Spleen (tissue), 11 donors: ENCODE results near the gene ARL5A. TPM values are rescaled to one million over a fixed set of nuclear protein-coding genes. Genes with fewer than 3 reads are reported as not detected.

Experiments
- DNase-seq: peaks from one replicate; pipeline ENCODE4 v3.0.0-alpha.2; 2020
- H3K27ac ChIP-seq, 8 donors: fragments of 200-600 bp; sonication (generic) in 7 of 8; 1 replicate in 4 of 8; 2 replicates in 4 of 8; pipeline versions ENCODE4 v1.5.0 to v1.8.0; 2016 to 2021; ENCODE audit warnings: inconsistent platforms in 4 of 8, mild to moderate bottlenecking in 4 of 8, moderate library complexity in 1 of 8
- H3K27me3 ChIP-seq, 7 donors: fragments of 200-600 bp; sonication (generic) in 6 of 7; replicated peaks in 1 of 7; 1 replicate in 4 of 7; 2 replicates in 3 of 7; pipeline versions ENCODE4 v1.5.0 to v1.8.0; 2016 to 2021; ENCODE audit warnings: inconsistent platforms in 3 of 7, mild to moderate bottlenecking in 1 of 7
- H3K36me3 ChIP-seq, 6 donors: fragments of 200-600 bp; sonication (generic) in 5 of 6; 1 replicate in 4 of 6; 2 replicates in 2 of 6; pipeline versions ENCODE4 v1.5.0 to v1.8.0; 2016 to 2021; ENCODE audit warnings: inconsistent platforms in 2 of 6
- H3K4me1 ChIP-seq, 6 donors: fragments of 200-600 bp; sonication (generic) in 5 of 6; 1 replicate in 3 of 6; 2 replicates in 3 of 6; pipeline versions ENCODE4 v1.5.0 to v1.8.0; 2016 to 2021; ENCODE audit warnings: inconsistent platforms in 3 of 6
- H3K4me3 ChIP-seq, 8 donors: fragments of 200-600 bp; sonication (generic) in 7 of 8; 1 replicate in 4 of 8; 2 replicates in 4 of 8; pipeline versions ENCODE4 v1.5.0 to v1.8.0; 2016 to 2021; ENCODE audit warnings: inconsistent platforms in 4 of 8, mild to moderate bottlenecking in 4 of 8, moderate library complexity in 2 of 8
- H3K9me3 ChIP-seq, 8 donors: fragments of 200-600 bp; sonication (generic) in 7 of 8; 1 replicate in 4 of 8; 2 replicates in 4 of 8; pipeline versions ENCODE4 v1.5.0 to v1.8.0; 2016 to 2021; ENCODE audit warnings: inconsistent platforms in 4 of 8
- POLR2A ChIP-seq, 3 donors: fragments of 450-650 bp; IDR thresholded peaks; one replicate each; pipeline ENCODE4 v1.5.1; 2017; ENCODE audit warnings: antibody characterized with exemption in 3 of 3, mild to moderate bottlenecking in 1 of 3
- POLR2AphosphoS5 ChIP-seq, 3 donors: sonication (generic); formaldehyde crosslinking; IDR thresholded peaks; one replicate each; pipeline ENCODE4 v1.5.1; 2017; ENCODE audit warnings: antibody characterized with exemption in 3 of 3
- WGBS, 5 donors: extraction: QIAGEN DNeasy Blood & Tissue Kit in 3 of 5; methylation state at CpG; one replicate each; pipeline versions ENCODE4 v1.1.5 to v1.1.7; 2013 to 2018; 5-methylcytosine and 5-hydroxymethylcytosine counted together
- intact Hi-C: fragments of 100-400 bp; cut with DNase I; formaldehyde crosslinking; loops from one replicate; pipeline ENCODE4 v1.15.0; 2023; ENCODE audit warnings: low total_unique reads
- polyA plus RNA-seq, 3 donors: library from polyadenylated mRNA; stranded (reverse); fragments of 200-250 nt; gene quantifications; one replicate each; pipeline ENCODE4 v1.2.1, GENCODE V29; 2013
- total RNA-seq, 7 donors: library from RNA; depleted of rRNA in 3 of 7; stranded (reverse); fragments of >200 nt in 3 of 7; fragmentation: NEBNext Ultra II Directional in 4 of 7; extraction: Animal tissue kit (Norgen Biotek cat#: 25700) in 4 of 7; gene quantifications; one replicate each; pipeline versions ENCODE4 v1.1.0 to v1.2.1, GENCODE V29; 2016 to 2021
- TF ChIP-seq, protein P1 (sequence below), 11 experiments: fragments of 200-600 bp in 7 of 11; fragments of 450-650 bp in 4 of 11; sonication (generic) in 4 of 11; IDR thresholded peaks in 8 of 11; conservative IDR thresholded peaks in 3 of 11; 1 replicate in 7 of 11; 2 replicates in 4 of 11; pipeline versions ENCODE4 v1.4.0 to v1.8.0; 2016 to 2021; ENCODE audit warnings: antibody characterized with exemption in 11 of 11, inconsistent platforms in 4 of 11, mild to moderate bottlenecking in 1 of 11
- donor health status: healthy with polysubstance abuse.
- donor health status: DM: no; HTN: no; CAD: no; lungs with moderate emphysema.
- donor health status: DM: no; HTN: no; CAD: no.
- donor health status: Bipolar disorder and iron deficiency.
- donor health status: healthy.
- donor health status: DM: no; HTN: no; CAD: no.
- donor health status: DM: yes; HTN: yes; CAD: no.

The ARL5A gene
- total and polyA plus RNA-seq, 10 donors: 9.5 to 89.9 (median 46.4) TPM

DNA sequence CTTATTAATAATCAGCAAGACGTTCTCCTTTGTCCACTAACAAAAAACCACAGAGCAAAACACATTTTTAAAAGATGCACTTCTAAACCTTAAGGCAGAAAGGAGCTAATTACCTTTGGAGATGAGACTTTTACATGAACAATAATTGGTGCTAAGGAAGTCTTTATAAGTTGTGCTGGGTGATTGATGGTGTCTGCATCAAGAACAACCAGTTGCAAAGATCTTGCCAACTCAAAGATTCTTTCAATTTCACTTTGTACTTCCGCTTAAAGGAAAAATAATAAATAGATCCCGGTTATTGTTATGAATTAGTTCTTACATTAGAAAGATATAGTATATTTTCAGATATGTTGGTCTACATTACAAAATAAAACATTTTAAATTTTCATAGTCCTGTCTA, 26.9 kb upstream of the ARL5A start:
- DNase-seq: no peak
- H3K27ac ChIP-seq: no peak overlapping the region
- no peaks in the 10 kb centered on the region for H3K4me1 ChIP-seq
- WGBS, 5 donors: 75 to 90% (median 77%) methylated on average over 3 of the region's 3 CpGs
- H3K27me3 ChIP-seq: no peaks in the 10 kb centered on the region
- no peaks in the 10 kb centered on the region for H3K36me3 ChIP-seq
- peak overlapping the region in 1 of 8 donors; percentile 18 for H3K4me3 ChIP-seq
- no peaks in the 10 kb centered on the region for H3K9me3 ChIP-seq
- intact Hi-C loops: no loop called here
- TF ChIP-seq POLR2AphosphoS5 (IDR thresholded peaks at IDR 0.05) (no peak), POLR2A (IDR thresholded peaks at IDR 0.05) (no peak)
- TF ChIP-seq, protein P1, sequence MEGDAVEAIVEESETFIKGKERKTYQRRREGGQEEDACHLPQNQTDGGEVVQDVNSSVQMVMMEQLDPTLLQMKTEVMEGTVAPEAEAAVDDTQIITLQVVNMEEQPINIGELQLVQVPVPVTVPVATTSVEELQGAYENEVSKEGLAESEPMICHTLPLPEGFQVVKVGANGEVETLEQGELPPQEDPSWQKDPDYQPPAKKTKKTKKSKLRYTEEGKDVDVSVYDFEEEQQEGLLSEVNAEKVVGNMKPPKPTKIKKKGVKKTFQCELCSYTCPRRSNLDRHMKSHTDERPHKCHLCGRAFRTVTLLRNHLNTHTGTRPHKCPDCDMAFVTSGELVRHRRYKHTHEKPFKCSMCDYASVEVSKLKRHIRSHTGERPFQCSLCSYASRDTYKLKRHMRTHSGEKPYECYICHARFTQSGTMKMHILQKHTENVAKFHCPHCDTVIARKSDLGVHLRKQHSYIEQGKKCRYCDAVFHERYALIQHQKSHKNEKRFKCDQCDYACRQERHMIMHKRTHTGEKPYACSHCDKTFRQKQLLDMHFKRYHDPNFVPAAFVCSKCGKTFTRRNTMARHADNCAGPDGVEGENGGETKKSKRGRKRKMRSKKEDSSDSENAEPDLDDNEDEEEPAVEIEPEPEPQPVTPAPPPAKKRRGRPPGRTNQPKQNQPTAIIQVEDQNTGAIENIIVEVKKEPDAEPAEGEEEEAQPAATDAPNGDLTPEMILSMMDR (IDR thresholded peaks at IDR 0.05 in 8 of 11, conservative IDR thresholded peaks at IDR 0.05 in 3 of 11): no peak

DNA sequence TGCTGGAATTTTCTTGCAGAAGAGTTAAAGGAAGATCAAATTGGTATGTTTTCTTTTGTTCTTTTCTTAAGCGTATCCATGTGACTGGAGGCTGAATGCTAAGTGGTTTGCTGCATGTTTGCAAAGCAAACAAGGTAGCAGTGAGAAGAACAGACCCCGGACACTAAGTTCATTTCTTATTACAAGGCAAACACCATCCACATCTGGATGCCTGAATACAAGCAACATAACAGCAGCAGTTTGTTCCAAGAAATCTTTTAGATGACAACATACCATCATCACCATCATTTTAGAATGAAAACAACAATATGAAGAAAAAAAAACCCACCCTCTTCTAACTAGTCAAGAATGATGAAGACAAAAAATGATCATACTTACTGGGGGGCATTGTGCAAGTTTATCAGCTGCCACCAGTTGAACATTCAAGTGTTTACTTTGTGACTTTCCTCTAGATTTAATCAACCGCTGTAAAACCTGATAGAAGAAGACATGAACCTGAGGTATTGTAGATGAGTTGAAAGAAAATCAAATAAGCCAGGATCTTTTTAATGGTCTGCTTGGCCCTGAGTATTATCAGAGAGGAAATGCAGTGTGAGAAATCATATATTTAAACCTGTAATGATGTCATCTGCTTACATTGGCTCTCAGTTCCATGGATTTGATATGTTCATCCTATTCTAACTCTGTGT, 25.0 kb upstream of the ARL5A start:
- H3K36me3 ChIP-seq: no peaks in the 10 kb centered on the region
- TF ChIP-seq POLR2A (IDR thresholded peaks at IDR 0.05): no peak
- no peak for TF ChIP-seq POLR2AphosphoS5 (IDR thresholded peaks at IDR 0.05)
- TF ChIP-seq, protein P1 (IDR thresholded peaks at IDR 0.05 in 8 of 11, conservative IDR thresholded peaks at IDR 0.05 in 3 of 11): no peak
- no peaks in the 10 kb centered on the region for H3K27me3 ChIP-seq
- no peak for DNase-seq
- H3K9me3 ChIP-seq: no peaks in the 10 kb centered on the region
- intact Hi-C loops: no loop called here
- no peaks in the 10 kb centered on the region for H3K4me1 ChIP-seq
- no peak overlapping the region for H3K27ac ChIP-seq
- no peak overlapping the region for H3K4me3 ChIP-seq
- 92 to 98% (median 95%) methylated on average over 3 of the region's 3 CpGs for WGBS, 5 donors

- no peak overlapping the region for H3K27ac ChIP-seq
- DNase-seq: no peak
- no peaks in the 10 kb centered on the region for H3K36me3 ChIP-seq
- no peaks in the 10 kb centered on the region for H3K4me1 ChIP-seq
- H3K4me3 ChIP-seq: no peak overlapping the region
- H3K27me3 ChIP-seq: no peaks in the 10 kb centered on the region
- H3K9me3 ChIP-seq: no peaks in the 10 kb centered on the region
- intact Hi-C loops: no loop called here
- TF ChIP-seq, protein P1 (IDR thresholded peaks at IDR 0.05 in 8 of 11, conservative IDR thresholded peaks at IDR 0.05 in 3 of 11): no peak
- TF ChIP-seq POLR2A (IDR thresholded peaks at IDR 0.05): no peak
- TF ChIP-seq POLR2AphosphoS5 (IDR thresholded peaks at IDR 0.05): no peak
- 82 to 92% (median 87%) methylated on average over 6 of the region's 6 CpGs for WGBS, 5 donors
Observed at GRCh38 chr2:151852260-151853069, 24.2 kb upstream of the ARL5A start.

DNA sequence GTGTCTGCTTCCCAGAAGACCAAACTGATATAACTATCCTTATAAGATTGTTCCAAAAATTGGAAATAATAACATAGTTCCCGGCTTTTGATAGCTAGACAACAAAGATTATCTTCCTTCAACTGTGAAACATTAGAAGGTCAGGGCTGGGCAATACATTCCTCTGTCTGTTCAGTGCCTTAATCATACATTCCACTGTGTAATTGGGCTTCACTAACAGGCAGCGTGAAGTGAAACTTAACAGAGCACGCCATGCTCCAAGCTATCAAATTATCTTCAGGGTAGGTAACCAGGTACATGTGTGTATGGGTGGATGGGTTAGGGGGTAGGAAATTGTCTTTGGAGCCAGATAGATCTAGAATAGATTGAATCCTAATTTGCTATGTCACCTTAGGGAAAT, 23.5 kb upstream of the ARL5A start:
- intact Hi-C loops: no loop called here
- H3K4me1 ChIP-seq: no peaks in the 10 kb centered on the region
- H3K27ac ChIP-seq: no peak overlapping the region
- WGBS, 5 donors: 87 to 92% (median 89%) methylated on average over 3 of the region's 3 CpGs
- TF ChIP-seq POLR2A (IDR thresholded peaks at IDR 0.05) (no peak), POLR2AphosphoS5 (IDR thresholded peaks at IDR 0.05) (no peak)
- TF ChIP-seq, protein P1 (IDR thresholded peaks at IDR 0.05 in 8 of 11, conservative IDR thresholded peaks at IDR 0.05 in 3 of 11): no peak
- no peaks in the 10 kb centered on the region for H3K36me3 ChIP-seq
- DNase-seq: no peak
- no peaks in the 10 kb centered on the region for H3K9me3 ChIP-seq
- H3K27me3 ChIP-seq: no peaks in the 10 kb centered on the region
- no peak overlapping the region for H3K4me3 ChIP-seq
